Activated CD8-positive, alpha-beta T cell treated with anti-CD3 and anti-CD28 coated beads for 36 hours (primary cell): ENCODE results near the gene GLRA2. TPM values are rescaled to one million over a fixed set of nuclear protein-coding genes. Genes with fewer than 3 reads are reported as not detected.

Experiments used
- ATAC-seq: fragments of 200-7000 bp; cut with Tn5 transposase; one replicate; pipeline ENCODE4 v1.10.0; 2021; ENCODE audit warnings: mild to moderate bottlenecking, moderate library complexity
- CTCF ChIA-PET: fragments of 350-600 bp; sonication (Branson Sonifier 250); formaldehyde crosslinking; loops from one replicate; lab custom pipeline; 2021; ENCODE audit warnings: antibody characterized with exemption; lab: Charles Lee
- POLR2A ChIA-PET: fragments of 350-600 bp; sonication (Branson Sonifier 250); formaldehyde crosslinking; loops from one replicate; lab custom pipeline; 2021; ENCODE audit warnings: antibody characterized with exemption; lab: Charles Lee
- DNase-seq: peaks from one replicate; pipeline ENCODE4 v3.0.0-alpha.2; 2020
- H3K27ac Mint-ChIP-seq: one replicate; pipeline ENCODE4 v1.8.0; 2021; ENCODE audit warnings: mild to moderate bottlenecking, mixed read lengths
- H3K27me3 Mint-ChIP-seq: one replicate; pipeline ENCODE4 v1.8.0; 2021; ENCODE audit warnings: mixed read lengths
- H3K36me3 Mint-ChIP-seq: one replicate; pipeline ENCODE4 v1.8.0; 2021; ENCODE audit warnings: low read depth, mixed read lengths
- H3K4me1 Mint-ChIP-seq: one replicate; pipeline ENCODE4 v1.8.0; 2021; ENCODE audit warnings: low read depth, mixed read lengths
- H3K4me3 Mint-ChIP-seq: one replicate; pipeline ENCODE4 v1.8.0; 2021; ENCODE audit warnings: mild to moderate bottlenecking, moderate library complexity, mixed read lengths
- H3K9me3 Mint-ChIP-seq: one replicate; pipeline ENCODE4 v1.8.0; 2021; ENCODE audit warnings: mixed read lengths
- CTCF ChIP-seq: fragments of 200-600 bp; IDR thresholded peaks from one replicate; pipeline ENCODE4 v1.8.0; 2022; ENCODE audit warnings: antibody characterized with exemption, mild to moderate bottlenecking
- intact Hi-C: fragments of 100-400 bp; cut with micrococcal nuclease; formaldehyde crosslinking; loops from one replicate; pipeline ENCODE4 v1.10.0; 2022
- total RNA-seq, 2 experiments: library from RNA; stranded (reverse); gene quantifications; one replicate each; pipeline ENCODE4 v1.2.3, GENCODE V29; 2021

The GLRA2 gene
- total RNA-seq, 2 experiments from 2014 or later, result not detected

DNA sequence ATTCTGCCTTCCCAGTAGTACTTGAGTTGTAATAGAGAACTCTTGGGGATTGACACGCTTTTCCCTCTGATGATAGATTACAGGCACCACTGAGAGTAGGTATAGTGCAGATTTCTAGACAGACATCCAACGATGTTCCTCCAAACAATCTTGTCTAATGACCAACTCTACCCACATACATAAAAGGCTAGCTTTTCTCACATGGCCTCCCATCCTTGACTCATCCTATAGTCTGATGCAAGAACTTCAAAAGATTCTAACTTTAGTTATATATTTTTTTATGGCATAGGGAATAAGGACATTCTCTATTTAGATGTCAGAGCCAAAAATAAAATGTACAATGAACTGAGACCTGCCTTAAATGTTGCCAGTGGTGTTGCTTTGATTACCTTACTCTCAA lies 60.9 kb downstream of the GLRA2 start:
- no peaks in the 10 kb centered on the region for H3K4me1 Mint-ChIP-seq
- TF ChIP-seq CTCF, result no peak
- POLR2A ChIA-PET, result no interaction called here
- no peak for ATAC-seq
- H3K9me3 Mint-ChIP-seq, result no peaks in the 10 kb centered on the region
- H3K27me3 Mint-ChIP-seq, result no peaks in the 10 kb centered on the region
- CTCF ChIA-PET, result no interaction called here
- H3K36me3 Mint-ChIP-seq, result no peaks in the 10 kb centered on the region
- no peak for DNase-seq
- intact Hi-C loops, result no loop called here
- H3K4me3 Mint-ChIP-seq, result no peak overlapping the region
- no peak overlapping the region for H3K27ac Mint-ChIP-seq

GRCh38 chrX:14590693-14591424 lies 61.5 kb downstream of the GLRA2 start:
- POLR2A ChIA-PET, result no interaction called here
- Mint-ChIP-seq H3K4me1 (no peaks in the 10 kb centered on the region), H3K36me3 (no peaks in the 10 kb centered on the region), H3K27ac (no peak overlapping the region), H3K4me3 (no peak overlapping the region), H3K9me3 (no peaks in the 10 kb centered on the region), H3K27me3 (no peaks in the 10 kb centered on the region)
- no peak for TF ChIP-seq CTCF
- no peak for DNase-seq
- CTCF ChIA-PET, result no interaction called here
- intact Hi-C loops, result no loop called here
- no peak for ATAC-seq

DNA sequence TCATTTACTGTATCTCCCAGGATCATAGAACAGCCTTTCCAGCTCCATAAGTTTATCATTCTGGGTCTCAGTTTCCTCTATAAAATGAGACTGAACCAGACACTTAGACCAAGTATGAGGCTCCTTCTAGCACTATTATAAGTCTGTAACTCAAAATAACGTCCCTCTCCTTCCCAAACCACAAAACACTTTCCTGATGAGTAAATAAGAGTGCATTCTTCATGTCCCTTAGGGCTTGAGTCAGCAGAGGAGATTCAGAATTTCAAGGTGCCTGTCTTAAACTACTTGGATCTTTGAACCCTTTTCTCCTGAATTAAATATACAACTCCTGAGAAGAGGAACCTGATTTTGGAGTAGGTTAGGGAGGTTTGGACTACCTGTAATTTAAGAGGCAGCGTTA lies 62.6 kb downstream of the GLRA2 start:
- no peak for DNase-seq
- intact Hi-C loops, result no loop called here
- Mint-ChIP-seq H3K27me3 (no peaks in the 10 kb centered on the region), H3K4me1 (no peaks in the 10 kb centered on the region), H3K9me3 (no peaks in the 10 kb centered on the region), H3K27ac (no peak overlapping the region), H3K4me3 (no peak overlapping the region), H3K36me3 (no peaks in the 10 kb centered on the region)
- no peak for TF ChIP-seq CTCF
- POLR2A ChIA-PET, result no interaction called here
- ATAC-seq, result no peak
- CTCF ChIA-PET, result no interaction called here

- intact Hi-C loops, result no loop called here
- TF ChIP-seq CTCF, result no peak
- ATAC-seq (no peak), DNase-seq (no peak)
- ChIA-PET POLR2A (no interaction called here), CTCF (no interaction called here)
- no peak overlapping the region for H3K4me3 Mint-ChIP-seq
- H3K27me3 Mint-ChIP-seq, result no peaks in the 10 kb centered on the region
- no peaks in the 10 kb centered on the region for H3K36me3 Mint-ChIP-seq
- H3K9me3 Mint-ChIP-seq, result no peaks in the 10 kb centered on the region
- H3K4me1 Mint-ChIP-seq, result no peaks in the 10 kb centered on the region
- H3K27ac Mint-ChIP-seq, result no peak overlapping the region
Measured at GRCh38 chrX:14594521-14594920, 65.2 kb downstream of the GLRA2 start.

GRCh38 chrX:14598330-14598729 lies 69.0 kb downstream of the GLRA2 start:
- no peak for TF ChIP-seq CTCF

More at GRCh38 chrX:14598330-14598729, 69.0 kb downstream of the GLRA2 start:
- H3K36me3 Mint-ChIP-seq, result no peaks in the 10 kb centered on the region
- no peaks in the 10 kb centered on the region for H3K9me3 Mint-ChIP-seq
- H3K27ac Mint-ChIP-seq, result no peak overlapping the region
- intact Hi-C loops, result no loop called here
- CTCF ChIA-PET, result no interaction called here
- no peaks in the 10 kb centered on the region for H3K27me3 Mint-ChIP-seq
- H3K4me3 Mint-ChIP-seq, result no peak overlapping the region
- H3K4me1 Mint-ChIP-seq, result no peaks in the 10 kb centered on the region
- ATAC-seq, result no peak
- no peak for DNase-seq
- POLR2A ChIA-PET, result no interaction called here
